HG03354 (cell line): ENCODE data around the gene COL4A2.
"Not testable (repeated sequence)": the region's sequence is repeated elsewhere in the genome, so short reads cannot be mapped to it uniquely, and the experiment has no call there.

Experiments used
- ATAC-seq: cut with Tn5 transposase; IDR thresholded peaks from one replicate; pipeline ENCODE4 v1.9.1; 2021; ENCODE audit warnings: mild to moderate bottlenecking; ENCODE audit not compliant: unreplicated experiment, poor library complexity, severe bottlenecking

Gene COL4A2

DNA sequence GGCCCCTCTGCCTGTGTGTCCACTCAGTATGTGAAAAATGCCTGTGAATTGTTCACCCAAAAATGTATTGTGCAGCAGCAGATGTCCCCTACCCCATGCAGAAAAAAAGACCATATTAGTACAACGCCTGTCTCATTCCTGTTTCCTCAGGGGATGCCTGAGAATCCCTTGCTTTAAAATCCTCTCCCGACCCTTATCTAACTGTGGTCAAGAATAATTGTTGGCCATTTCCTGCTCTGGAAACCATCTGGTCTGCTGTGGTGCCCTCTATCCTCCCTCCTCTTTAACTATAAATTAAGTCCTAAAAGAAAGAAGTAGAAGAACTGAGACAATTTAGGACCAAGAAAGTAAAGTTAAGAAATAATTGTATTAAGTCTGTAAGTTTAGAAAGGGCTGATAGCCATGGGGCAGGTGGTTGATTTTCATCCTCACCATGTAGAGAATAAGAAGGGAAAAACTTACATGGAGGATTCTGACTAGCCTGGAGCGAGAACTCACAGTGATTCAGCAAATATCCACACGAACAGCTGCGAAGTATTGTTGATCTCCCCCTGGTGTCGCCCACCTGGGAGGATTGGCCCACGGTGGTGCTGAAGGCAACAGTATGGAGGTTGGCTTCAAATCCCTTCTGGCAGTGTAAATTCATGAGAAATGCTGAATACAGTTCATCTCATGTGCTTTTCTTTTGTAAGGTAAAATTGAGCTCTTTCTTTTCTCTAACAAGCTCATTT, 85.6 kb downstream of the COL4A2 start:
- no peak for ATAC-seq

DNA sequence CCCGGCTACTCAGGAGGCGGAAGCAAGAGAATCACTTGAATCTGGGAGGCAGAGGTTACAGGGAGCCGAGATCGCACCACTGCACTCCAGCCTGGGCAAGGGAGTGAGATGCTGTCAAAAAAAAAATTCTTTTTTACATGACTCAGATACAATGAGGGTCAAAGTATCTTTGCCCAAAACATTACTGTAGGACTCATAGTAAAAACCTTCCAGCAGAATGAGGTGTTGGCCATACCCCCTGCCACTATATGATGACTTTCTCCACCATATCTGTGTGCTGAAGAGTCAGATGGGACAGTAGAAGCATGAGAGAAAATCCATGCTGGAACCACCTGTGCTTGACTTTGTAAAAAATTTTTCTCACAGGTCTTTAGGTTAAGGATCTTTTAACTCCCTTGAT, 86.7 kb downstream of the COL4A2 start:
- ATAC-seq, result no peak

DNA sequence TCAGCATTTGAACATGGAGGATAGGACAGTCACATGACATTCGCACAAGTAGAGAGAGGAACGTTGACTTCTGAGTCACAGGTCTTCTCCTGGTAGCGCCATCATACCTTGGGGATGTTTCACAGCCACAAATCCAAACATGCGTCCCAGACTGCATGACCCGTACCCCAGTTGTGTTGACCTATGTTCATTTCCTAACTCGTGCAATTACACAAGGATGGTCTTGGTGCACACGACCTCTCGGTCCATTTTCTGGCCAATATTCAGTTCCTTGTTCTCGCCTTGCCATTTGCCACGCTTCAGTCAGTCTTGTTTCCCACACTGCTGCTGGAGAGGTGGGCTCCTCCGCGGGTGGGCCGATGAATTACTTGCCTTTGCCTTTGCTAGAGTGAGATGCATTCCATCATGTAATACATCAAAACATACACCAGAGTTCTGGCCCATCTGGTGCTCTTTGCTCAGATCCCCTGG, 87.3 kb downstream of the COL4A2 start:
- ATAC-seq, result no peak

DNA sequence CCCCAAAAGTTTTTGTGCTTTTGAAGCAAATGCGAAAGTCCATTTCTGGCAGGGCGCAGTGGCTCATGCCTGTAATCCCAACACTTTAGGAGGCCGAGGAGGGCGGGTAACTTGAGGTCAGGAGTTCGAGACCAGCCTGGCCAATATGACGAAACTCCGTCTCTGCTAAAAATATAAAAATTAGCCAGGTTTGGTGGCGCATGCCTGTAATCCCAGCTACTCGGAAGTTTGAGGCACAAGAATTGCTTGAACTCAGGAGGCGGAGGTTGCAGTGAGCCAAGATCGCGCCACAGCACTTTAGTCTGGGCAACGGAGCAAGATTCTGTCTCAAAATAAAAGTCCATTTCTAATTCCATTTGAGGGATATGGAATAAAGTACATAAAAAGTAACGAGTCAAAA, 88.5 kb downstream of the COL4A2 start:
- ATAC-seq, result not testable (repeated sequence)

DNA sequence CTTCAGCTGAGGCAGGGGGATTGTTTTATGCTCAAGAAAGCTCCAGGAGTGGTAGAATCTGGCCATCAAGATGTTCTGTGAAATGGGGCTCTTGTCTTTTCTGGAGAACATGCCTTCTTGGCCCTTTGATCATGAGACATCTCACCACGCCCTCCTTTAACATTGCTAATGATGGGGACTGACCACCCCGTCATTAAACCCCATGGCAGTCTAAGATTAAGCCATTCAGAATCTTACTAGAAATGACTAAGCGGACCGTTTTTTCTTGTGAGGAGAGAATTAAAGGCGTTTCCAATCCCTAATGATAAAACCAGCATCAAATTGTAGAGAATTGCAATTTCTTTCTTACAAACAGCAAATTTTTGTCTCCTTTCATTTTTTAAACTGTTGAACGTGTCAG, 89.4 kb downstream of the COL4A2 start:
- no peak for ATAC-seq

DNA sequence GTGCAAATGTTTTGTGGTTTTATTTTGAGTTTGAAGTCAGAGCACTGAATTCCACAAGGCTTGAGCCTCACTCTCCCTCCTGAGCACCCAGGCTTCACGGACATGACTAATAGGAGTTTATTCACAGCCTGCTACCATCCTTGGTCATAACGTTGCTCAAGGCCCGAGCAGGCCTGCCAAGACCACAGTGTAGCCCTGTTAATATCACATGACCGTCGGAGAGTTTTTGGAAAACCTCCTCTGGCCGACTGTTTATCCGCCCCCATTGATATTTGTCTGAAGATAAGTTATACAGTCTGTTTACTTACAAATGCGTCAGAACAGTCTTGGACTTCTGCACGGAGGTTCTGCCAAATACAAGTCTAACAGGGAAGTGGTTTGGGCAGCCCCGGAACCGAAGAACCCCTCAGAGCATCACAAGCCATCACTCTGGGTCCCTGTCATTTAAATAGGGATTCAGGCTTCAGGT, 89.9 kb downstream of the COL4A2 start:
- no peak for ATAC-seq

DNA sequence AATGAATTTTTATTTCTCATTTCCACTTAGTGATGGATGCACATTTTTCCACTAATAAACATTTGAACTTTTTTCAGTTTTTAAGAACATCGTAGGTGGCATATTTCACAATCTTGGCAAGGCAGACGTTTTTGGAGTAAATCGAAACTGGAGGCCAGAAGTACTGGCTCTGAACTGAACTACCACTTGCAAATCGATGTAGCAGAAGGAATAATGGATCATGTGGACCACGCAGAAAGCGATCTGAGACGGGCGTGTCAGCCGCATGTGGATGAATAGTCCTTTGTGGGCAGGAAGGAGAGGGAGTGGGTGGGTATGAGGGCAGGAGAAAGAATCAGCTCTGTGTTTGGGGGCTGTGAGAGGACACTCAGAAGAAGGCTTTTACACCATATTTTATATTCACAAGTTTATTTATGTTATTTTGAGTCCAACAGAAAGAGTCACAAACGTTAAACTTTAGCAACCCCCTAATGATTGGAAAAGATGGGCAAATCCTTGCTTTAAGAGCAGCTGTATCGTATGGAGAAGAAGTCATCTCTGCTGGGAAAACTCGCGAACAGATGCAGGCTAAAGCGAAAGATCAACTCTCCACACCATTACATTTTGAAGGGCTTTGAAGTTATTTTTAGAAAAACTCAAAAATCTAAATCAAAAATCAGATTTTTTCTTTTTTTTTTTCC, 90.5 kb downstream of the COL4A2 start:
- no peak for ATAC-seq

DNA sequence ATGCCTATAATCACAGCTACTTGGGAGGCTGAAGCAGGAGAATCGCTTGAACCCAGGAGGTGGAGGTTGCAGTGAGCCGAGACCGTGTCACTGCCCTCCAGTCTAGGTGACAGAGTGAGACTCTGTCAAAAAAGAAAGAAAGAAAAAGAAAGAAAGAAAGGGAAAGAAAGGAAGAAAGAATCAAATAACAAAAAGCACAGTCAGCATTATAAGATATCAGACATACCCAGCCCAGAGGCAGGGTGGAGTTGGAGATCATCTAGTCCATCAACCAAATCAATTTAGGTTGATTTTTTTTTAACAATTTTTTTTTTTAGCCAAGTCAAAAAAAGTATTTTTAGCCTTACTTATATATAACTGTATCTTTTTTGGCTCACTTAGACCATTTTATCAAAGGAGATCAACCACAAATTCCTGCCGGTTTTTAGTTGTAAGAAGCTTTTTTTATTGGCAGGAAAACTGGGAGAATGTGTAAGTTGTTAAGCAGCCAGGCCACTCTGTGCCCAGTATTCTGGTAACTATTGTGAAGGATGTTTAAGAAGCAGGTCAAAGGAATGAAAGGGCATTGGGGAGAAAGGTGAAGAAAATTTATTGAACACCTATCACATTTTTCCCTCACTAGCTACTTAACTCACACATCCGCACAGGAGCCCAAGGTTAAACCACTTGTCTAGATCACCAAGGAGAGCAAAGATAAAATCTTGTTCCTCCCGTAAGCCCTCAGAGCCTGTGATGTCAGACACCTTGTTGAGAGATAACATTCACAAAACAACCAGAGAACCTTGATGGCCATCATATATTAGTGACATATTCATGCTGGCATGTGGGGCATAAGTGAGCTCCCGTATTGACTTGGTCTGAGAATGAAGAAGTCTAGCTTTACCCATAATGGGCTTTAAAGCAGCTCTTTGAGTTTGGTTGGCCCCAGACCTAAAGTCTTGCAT, 91.8 kb downstream of the COL4A2 start:
- ATAC-seq, result no peak

DNA sequence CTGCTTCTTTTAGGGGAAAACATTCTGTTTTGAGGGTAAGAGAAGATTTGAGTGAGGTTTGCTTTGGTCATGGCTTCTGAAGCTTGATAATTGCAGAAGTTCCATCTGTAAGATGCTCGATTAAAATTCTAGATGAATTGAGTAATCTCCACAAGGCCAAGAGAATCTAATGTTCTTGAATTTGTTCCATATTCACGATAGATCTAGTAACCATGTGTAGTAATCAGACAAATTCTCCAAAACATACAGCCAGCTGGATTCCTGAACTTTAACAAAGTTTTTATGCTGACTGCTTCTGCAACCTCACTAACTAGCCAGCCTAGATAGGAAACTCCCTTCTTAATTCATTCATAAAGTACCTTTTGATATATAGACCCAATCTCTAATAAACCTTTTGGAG, 92.7 kb downstream of the COL4A2 start:
- no peak for ATAC-seq

DNA sequence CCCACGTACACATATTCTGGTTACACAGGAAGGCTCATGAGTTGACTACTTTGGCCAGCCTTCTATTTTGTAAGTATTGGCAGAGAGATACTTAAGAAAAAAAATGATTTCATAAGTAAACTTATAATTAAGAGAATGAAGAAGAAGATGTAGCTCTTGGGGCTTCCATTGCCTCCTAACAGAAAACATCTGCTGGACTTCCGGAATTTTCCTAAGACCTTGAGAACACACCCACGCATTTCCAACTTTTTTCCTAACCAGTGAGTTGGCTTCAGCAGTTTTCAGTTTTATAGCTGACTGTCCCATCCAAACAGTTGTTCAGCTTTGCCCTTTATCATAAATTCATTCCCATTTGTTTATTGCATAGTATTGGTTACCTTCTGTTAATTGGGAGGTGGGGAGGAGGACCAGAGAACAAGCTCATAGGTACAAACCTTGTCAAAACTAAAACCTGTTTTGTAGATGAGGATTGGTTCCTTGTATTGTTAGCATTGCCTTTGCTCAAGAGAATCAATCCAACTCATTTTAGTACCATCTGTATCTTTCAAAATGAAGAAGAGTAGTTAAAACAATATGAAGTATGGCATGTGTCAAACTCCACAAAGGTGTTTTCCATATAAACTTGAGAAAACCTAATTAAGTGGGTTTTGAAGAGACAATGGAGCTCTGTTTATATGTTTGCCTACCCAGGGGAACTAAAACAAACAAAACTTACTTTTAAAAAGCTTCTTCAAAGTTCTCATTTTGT, 93.9 kb downstream of the COL4A2 start:
- no peak for ATAC-seq

DNA sequence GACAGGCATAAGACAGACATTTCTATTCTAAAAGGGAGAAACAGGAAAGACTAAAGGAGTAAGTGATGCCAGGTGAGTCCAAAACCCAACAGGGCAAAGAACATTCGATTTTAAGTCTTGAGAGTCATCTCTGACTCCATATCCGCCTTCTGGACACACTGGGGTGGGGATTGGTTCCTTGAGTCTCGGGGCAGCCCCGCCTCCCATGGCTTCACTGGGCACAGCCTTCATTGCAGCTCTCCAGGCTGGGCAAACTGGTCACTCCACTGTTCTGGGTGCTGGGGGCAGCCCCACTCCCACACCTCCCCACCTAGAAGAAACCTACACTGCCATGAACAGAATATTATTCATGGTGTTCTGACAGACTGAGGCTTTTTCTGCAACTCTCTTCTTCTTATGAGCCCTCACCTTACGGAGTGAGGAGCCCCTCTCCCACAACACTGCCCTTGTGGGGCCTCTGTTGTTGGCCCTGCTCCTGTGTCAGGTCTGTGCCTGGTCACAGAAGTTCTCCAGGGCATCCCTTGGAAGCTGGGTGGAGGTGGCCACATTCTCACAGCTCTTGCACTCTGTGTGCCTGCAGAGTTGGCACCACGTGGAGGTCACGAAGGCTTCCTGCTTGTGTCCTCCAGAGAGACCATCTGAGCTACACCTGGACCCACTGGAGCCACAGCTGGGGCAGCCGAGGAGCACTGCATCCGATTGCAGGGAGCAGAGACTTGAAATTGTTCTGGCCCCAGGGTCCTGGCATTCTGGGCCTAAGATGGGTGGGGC, 95.4 kb downstream of the COL4A2 start:
- ATAC-seq, result no peak

DNA sequence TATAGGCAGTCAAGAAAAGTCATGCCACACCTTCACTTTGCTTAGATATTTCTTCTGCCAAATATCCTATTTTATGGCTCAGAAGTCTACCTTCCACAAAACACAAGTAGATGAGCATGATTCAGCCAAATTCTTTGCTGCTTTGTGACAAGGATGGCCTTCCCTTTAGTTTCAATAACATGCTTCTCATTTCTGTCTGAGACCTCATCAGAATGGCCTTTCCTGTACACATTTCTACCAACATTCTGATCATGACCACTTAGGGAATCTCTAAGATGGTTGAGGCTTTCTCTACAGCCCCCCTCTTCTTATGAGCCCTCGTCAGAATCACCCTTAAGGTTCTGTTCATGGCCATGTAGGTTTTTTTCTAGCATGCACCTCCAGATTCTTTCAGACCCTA, 96.2 kb downstream of the COL4A2 start:
- ATAC-seq, result no peak

DNA sequence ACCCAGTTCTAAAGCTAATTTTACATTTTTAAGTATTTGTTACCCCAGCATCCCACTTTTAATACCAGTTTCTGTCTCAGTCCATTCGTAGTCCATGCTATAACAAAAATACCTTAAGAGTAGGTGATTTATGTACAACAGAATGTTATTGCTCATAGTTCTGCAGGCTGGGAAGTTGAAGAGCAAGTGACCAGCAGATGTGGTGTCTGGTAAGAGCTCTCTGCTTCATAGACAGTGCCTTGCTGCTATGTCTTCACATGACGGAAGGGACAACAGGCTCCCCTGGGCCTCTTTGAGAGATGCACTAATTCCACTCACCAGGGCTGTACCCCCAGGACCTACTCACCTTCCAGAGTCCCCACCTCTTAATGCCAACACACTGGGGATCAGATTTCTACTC, 96.6 kb downstream of the COL4A2 start:
- no peak for ATAC-seq

DNA sequence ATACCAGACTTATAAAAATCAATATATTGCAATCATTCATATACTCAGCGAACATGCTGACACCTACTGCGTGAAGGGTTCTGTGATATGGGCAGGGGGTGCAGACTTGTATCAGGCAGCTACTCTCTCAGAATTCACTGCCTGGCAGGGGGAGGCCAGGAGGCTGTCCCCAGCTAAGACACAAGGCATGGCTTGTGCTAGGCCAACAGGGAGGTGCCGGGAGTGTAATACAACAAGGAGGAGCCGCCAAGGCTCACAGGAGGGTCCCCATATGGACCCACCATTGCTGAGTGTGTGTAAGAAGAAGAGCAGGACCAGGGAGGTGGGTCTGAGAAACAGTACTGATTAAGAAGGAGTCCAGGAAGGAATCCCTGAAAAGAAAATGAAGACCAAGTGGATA, 97.2 kb downstream of the COL4A2 start:
- ATAC-seq, result no peak

DNA sequence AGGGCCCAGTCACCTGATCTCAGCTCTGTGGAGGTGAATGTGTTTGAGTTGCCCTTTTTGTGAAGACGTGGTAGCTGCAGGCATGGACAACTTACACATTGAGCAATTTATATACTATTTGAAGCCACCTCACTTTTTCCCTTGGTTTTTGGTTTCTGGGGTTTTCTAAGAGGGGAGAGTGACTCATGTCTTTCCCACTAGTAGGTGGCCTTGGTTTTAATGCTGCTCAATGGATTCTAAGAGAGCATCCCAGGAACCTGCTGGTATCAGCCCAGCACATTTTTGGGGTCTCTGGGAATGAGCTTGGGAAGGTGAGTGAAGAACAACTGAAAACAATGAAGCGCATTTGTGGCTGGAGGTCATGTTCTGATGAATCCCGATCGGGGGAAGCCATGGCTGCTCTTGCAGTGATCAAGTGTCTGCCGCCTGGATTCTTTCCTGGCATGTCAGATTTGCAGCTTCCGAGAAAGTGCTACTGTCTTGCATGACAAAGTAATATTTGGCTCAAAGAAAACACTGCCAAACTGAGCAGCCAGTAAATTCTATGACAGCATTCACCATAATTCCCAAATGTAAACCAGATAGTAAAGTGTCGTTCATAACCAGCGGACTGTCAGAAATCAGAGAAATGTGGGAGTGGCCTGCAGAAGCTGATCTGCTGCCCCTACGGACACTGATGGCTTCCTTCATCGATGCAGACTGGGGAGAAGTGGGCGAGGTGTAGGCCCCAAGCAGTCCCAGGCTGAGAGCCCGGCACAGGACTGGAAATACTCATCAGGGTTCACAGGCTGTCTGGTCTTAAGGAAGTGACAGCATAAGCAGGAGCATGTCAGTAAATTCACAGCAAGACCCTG, 98.7 kb downstream of the COL4A2 start:
- ATAC-seq, result no peak

DNA sequence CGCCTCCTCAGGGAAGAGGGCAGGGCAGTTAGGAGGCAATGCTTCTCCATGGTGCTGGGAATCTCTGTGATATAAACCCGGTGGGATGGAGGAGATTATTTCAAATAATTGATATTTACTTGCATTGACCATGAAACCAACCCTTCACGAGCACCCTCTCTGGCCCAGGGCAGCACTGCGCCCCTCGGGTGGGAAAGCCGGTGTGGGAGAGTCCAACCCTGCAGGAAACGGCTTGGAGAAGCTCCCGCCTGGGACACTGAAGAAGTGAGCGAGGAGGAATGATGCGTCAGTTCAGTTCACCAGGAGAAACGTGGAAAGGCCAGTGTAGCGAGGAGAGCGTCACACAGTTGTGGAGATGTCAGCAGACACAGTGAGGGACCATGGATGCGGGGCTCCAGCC, 99.9 kb downstream of the COL4A2 start:
- no peak for ATAC-seq

DNA sequence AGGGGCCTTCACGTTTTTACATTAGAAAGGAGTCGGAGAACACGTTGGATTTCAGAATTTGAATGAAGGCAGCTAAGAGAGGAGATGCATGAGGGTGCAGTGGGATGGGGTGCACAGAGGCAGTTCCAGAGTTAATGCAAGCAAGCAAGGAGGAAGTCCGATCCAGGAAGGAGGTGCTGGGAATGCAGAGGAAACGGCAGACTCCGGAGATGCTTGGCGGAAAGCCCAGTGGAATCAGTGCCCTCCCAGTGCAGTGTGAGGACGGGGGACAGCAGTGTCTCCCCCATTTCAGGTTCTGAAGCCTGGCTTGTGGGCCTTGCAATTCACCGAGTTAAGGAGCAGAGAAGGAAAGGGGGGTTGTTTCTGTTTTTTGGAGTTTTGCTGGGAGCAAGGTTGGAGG, 100.4 kb downstream of the COL4A2 start:
- ATAC-seq, result no peak

DNA sequence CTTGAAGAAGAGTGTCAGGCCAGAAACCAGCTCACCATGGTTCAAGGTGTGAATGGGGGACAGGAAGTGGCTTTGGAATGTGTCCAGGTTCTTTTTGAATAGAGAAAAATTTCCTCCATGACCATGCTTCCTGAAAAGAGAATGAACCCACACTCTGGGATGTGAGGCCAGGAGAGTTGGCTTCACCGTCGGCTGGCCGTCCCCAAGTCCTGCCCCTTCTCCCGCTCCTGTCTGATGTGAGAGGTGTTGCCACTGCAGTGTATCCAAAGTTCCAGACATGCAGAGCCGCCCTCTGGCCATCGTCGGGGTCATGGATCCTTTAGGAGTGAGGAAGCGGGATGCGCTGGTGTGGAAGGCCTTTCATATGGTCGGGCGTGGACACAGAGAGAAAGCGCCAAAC, 101.2 kb downstream of the COL4A2 start:
- ATAC-seq, result no peak
